Ishikawa (cell line): ENCODE data around the gene CHN1.

Experiments
- CREB1 ChIP-seq: IDR thresholded peaks from 2 replicates; pipeline ENCODE4 v1.6.1; 2012; ENCODE audit warnings: low read depth
- EP300 ChIP-seq: IDR thresholded peaks from 2 replicates; pipeline ENCODE4 v1.6.1; 2012; ENCODE audit warnings: borderline replicate concordance
- TAF1 ChIP-seq: IDR thresholded peaks from 2 replicates; pipeline ENCODE4 v1.6.1; 2012; ENCODE audit warnings: low read depth, mild to moderate bottlenecking
- TEAD4 ChIP-seq: IDR thresholded peaks from 2 replicates; pipeline ENCODE4 v1.6.1; 2012
- YY1 ChIP-seq: IDR thresholded peaks from 2 replicates; pipeline ENCODE4 v1.6.1; 2012; ENCODE audit warnings: low read depth
- TF ChIP-seq, protein P1 (sequence below): IDR thresholded peaks from 2 replicates; pipeline ENCODE4 v1.6.1; 2012; ENCODE audit warnings: low read depth, mild to moderate bottlenecking
- TF ChIP-seq, protein P2 (sequence below): IDR thresholded peaks from 2 replicates; pipeline ENCODE4 v1.6.1; 2012
- TF ChIP-seq, protein P3 (sequence below): IDR thresholded peaks from 2 replicates; pipeline ENCODE4 v1.6.1; 2012

DNA sequence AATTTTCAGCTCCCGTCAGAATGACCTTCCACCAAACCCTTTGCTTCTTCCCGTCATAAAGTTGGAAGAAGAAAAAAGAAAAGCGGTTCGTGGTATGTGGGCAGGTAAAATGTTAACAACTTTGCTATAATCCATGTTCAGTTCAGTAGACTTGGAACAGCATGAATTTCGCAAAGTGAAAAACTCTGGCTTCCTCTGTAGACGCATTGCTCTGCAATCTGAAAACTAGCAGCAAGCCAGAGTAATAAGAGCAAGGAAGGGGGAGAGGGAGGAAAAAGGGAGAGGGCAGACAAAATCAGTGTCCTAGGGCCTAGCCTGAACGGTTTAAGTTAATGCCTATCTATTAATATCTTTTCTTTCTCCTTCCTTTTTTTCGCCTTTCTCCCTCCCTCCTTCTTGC is 214.2 kb downstream of the CHN1 start:
- TF ChIP-seq, protein P1, sequence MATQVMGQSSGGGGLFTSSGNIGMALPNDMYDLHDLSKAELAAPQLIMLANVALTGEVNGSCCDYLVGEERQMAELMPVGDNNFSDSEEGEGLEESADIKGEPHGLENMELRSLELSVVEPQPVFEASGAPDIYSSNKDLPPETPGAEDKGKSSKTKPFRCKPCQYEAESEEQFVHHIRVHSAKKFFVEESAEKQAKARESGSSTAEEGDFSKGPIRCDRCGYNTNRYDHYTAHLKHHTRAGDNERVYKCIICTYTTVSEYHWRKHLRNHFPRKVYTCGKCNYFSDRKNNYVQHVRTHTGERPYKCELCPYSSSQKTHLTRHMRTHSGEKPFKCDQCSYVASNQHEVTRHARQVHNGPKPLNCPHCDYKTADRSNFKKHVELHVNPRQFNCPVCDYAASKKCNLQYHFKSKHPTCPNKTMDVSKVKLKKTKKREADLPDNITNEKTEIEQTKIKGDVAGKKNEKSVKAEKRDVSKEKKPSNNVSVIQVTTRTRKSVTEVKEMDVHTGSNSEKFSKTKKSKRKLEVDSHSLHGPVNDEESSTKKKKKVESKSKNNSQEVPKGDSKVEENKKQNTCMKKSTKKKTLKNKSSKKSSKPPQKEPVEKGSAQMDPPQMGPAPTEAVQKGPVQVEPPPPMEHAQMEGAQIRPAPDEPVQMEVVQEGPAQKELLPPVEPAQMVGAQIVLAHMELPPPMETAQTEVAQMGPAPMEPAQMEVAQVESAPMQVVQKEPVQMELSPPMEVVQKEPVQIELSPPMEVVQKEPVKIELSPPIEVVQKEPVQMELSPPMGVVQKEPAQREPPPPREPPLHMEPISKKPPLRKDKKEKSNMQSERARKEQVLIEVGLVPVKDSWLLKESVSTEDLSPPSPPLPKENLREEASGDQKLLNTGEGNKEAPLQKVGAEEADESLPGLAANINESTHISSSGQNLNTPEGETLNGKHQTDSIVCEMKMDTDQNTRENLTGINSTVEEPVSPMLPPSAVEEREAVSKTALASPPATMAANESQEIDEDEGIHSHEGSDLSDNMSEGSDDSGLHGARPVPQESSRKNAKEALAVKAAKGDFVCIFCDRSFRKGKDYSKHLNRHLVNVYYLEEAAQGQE = no peak
- no peak for TF ChIP-seq EP300
- TF ChIP-seq TAF1 = no peak
- TF ChIP-seq, protein P2, sequence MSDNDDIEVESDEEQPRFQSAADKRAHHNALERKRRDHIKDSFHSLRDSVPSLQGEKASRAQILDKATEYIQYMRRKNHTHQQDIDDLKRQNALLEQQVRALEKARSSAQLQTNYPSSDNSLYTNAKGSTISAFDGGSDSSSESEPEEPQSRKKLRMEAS = no peak
- TF ChIP-seq CREB1 = no peak
- TF ChIP-seq, protein P3, sequence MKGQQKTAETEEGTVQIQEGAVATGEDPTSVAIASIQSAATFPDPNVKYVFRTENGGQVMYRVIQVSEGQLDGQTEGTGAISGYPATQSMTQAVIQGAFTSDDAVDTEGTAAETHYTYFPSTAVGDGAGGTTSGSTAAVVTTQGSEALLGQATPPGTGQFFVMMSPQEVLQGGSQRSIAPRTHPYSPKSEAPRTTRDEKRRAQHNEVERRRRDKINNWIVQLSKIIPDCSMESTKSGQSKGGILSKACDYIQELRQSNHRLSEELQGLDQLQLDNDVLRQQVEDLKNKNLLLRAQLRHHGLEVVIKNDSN = no peak
- no peak for TF ChIP-seq YY1
- TF ChIP-seq TEAD4 = no peak
